VCaP (cell line): ENCODE measurements around the gene UNC45A.
"Not testable (repeated sequence)": the region's sequence is repeated elsewhere in the genome, so short reads cannot be mapped to it uniquely, and the experiment has no call there.

Source experiments
- H3K27ac ChIP-seq: fragments of 450-650 bp; 2 replicates; pipeline ENCODE4 v1.5.1; 2017
- TF ChIP-seq, protein P1 (sequence below): fragments of 450-650 bp; conservative IDR thresholded peaks from 2 replicates; pipeline ENCODE4 v1.5.1; 2017; ENCODE audit warnings: mild to moderate bottlenecking, moderate library complexity

The UNC45A gene

DNA sequence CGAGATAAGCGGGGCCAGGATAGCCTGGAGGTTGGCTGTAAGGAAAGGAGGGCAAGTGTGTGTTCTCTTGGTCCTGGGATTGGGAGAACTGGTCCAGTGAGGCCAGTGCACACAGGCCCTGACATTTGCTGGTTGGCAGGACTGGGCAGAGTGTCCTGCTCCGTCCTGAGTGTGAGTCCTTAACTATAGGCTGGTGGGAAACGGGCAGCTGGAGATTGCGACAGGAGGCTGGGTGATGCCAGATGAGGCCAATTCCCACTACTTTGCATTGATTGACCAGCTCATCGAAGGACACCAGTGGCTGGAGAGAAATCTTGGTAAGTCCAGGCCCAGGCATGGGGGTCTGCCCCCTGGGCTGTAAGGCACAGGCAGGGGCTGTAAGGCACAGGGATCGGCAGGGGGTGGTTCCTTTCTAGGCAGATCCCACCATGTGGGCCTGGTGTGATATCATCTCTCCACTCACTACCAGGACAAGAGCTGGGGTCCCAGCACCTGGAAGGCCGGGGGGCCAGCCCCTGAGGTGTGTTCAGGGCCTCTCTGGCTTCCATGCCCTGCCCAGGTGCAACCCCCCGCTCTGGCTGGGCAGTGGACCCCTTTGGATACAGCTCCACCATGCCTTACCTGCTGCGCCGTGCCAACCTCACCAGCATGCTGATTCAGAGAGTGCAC lies 28.8 kb upstream of the UNC45A start:
- peak overlapping the region; percentile 18; the same call in 1 of the 2 replicates for H3K27ac ChIP-seq
- TF ChIP-seq, protein P1, sequence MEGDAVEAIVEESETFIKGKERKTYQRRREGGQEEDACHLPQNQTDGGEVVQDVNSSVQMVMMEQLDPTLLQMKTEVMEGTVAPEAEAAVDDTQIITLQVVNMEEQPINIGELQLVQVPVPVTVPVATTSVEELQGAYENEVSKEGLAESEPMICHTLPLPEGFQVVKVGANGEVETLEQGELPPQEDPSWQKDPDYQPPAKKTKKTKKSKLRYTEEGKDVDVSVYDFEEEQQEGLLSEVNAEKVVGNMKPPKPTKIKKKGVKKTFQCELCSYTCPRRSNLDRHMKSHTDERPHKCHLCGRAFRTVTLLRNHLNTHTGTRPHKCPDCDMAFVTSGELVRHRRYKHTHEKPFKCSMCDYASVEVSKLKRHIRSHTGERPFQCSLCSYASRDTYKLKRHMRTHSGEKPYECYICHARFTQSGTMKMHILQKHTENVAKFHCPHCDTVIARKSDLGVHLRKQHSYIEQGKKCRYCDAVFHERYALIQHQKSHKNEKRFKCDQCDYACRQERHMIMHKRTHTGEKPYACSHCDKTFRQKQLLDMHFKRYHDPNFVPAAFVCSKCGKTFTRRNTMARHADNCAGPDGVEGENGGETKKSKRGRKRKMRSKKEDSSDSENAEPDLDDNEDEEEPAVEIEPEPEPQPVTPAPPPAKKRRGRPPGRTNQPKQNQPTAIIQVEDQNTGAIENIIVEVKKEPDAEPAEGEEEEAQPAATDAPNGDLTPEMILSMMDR: no peak

DNA sequence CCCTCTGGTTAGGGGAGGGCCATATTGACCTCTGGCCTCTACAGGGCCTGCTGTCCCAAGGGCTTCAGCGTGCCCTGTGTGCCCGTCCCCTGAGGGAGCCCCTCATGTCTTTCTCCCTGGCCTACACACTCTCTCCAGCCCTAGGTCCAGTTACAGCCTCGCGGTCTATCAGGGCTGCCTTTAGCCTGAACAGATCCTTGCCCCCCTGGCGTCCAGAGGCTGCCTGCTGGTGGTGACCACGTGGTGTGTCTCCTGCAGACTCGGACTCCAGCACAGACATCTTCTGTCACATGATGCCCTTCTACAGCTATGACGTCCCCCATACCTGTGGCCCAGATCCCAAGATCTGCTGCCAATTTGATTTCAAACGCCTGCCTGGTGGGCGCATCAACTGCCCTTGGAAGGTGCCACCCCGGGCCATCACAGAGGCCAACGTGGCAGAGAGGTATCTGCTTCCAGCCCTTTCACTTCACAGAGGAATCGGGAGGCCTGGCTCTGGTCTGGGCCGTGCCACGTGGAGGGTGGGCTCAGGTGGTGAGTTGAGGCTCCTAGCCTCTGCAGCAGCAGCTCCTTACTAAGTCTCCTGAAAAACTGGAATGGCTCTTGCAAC lies 27.9 kb upstream of the UNC45A start:
- peak overlapping the region; percentile 18; the same call in 1 of the 2 replicates for H3K27ac ChIP-seq
- TF ChIP-seq, protein P1: no peak

DNA sequence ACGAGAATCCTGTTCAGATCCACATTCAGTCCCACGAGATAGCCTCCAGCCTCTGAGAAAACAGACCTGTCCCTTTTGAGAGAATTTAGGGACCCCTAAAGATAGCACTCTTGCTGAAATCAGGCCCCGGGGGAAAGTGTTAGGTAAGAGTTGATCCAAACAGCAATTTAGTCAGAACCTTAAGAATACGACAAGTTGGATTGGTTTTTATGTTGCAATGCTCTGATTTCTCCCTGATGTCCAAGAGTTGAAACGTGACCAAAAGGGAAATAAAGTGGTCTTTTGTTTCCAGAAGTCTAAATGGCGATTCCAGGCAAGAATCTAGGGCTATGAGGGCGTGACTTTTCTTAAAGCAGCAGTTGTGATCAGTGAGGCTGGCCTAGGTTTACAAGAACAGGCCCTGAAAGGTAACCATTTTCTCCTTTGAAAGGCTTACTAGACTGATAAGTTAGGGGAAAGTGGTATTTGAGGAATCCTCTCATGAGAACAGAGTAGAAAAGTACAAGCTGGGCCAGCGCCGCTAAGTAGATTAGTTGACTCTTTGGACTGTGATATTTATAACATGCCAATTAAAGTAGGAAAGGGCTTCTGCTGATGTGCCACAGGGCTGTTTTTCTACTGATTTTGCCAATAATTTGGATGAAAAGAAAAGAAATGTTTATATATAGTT lies 27.1 kb upstream of the UNC45A start:
- H3K27ac ChIP-seq: no peak overlapping the region; the same call in 1 of the 2 replicates
- TF ChIP-seq, protein P1: no peak

DNA sequence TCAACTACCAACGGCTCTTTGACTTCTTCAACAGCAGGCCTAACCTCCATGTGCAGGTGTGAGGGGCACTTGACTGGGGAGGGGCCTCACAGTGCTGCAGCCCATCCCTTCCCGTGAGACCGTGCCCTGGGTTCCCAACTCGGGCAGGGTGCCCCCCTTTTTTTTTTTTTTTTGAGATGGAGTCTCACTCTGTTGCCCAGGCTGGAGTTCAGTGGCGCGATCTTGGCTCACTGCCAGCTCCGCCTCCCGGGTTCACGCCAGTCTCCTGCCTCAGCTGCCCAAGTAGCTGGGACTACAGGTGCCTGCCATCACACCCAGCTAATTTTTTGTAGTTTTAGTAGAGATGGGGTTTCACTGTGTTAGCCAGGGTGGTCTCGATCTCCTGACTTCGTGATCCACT lies 25.6 kb upstream of the UNC45A start:
- H3K27ac ChIP-seq: not testable (repeated sequence)

DNA sequence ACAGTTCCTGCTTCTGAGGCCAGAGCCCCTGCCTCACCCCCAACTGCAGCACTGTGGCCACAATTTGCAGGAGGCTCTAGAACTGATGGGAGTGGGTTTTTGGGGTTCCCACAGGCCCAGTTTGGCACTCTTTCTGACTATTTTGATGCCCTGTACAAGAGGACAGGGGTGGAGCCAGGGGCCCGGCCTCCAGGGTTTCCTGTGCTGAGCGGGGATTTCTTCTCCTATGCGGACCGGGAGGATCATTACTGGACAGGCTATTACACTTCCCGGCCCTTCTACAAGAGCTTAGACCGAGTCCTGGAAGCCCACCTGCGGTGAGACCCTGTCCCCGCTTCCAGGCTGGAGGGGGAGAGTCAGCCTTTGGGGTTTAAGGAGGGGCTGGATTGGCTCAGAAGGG lies 25.1 kb upstream of the UNC45A start:
- H3K27ac ChIP-seq: no peak overlapping the region
- TF ChIP-seq, protein P1: no peak

DNA sequence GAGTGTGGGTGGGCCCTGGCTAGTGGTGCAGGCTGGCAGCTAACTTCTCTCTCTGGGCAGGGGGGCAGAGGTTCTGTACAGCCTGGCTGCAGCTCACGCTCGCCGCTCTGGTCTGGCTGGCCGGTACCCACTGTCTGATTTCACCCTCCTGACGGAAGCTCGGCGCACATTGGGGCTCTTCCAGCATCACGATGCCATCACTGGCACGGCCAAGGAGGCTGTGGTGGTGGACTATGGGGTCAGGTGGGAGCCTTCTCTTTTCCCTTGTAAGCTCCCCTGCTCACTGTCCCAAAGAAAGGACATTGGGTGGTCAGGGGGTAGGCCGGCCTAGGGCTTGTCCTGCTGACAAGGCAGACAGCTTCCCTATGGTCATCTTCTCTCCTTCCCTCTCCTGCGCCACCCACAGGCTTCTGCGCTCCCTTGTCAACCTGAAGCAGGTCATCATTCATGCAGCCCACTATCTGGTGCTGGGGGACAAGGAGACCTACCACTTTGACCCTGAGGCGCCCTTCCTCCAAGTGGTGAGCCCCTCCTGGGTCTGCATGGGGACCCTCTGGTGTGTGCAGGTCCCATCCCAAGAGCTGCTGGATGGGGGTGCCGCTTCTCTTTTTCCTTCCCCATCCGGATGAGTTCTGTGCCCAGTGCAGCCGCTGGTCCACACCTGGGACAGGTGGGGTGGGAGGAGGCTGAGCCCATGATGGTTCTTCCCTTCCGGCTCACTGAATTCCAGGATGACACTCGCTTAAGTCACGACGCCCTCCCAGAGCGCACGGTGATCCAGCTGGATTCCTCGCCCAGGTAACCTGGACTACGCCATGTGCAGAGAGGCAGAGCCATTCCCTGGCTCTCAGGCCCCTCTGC lies 24.4 kb upstream of the UNC45A start:
- TF ChIP-seq, protein P1: no peak
- H3K27ac ChIP-seq: no peak overlapping the region

DNA sequence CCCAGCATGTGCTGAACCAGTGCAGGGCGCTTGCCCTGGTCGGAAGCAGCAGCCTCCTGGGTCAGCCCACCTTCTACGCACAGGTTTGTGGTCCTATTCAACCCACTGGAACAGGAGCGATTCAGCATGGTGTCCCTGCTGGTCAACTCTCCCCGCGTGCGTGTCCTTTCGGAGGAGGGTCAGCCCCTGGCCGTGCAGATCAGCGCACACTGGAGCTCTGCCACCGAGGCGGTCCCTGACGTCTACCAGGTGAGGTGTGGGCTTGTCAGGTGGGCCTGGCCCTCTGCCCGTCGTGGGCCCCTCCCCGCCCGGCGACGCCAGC lies 23.8 kb upstream of the UNC45A start:
- TF ChIP-seq, protein P1: no peak
- no peak overlapping the region for H3K27ac ChIP-seq
